GM18505 (cell line): ENCODE results near the gene RBM28.
A peak's percentile ranks its signal among the peaks of the same experiment; 100 is the strongest.

Experiments
- ATAC-seq: cut with Tn5 transposase; IDR thresholded peaks from one replicate; pipeline ENCODE4 v1.9.1; 2021; ENCODE audit not compliant: unreplicated experiment
- POLR2A ChIP-seq: IDR thresholded peaks from 4 replicates; pipeline ENCODE4 v1.6.1; 2011; ENCODE audit warnings: borderline replicate concordance; ENCODE audit not compliant: insufficient read depth, insufficient read length; ENCODE audit errors: extremely low read depth

RBM28 gene

GRCh38 chr7:128343554-128344430 lies at the start of gene RBM28:
Gene RBM28 (minus strand): TSS chr7:128343908. CDS start chr7:128343793, 115 bp downstream.
- peak; percentile 95 for ATAC-seq
- TF ChIP-seq POLR2A, result peak; percentile 91

- no peak for ATAC-seq
- TF ChIP-seq POLR2A, result no peak
Observed at GRCh38 chr7:128392446-128393327, 49.0 kb upstream of the RBM28 start.

- no peak for TF ChIP-seq POLR2A
Observed at GRCh38 chr7:128391805-128392204, 48.1 kb upstream of the RBM28 start.

GRCh38 chr7:128390871-128391565 lies 47.3 kb upstream of the RBM28 start:
- ATAC-seq, result no peak
- TF ChIP-seq POLR2A, result no peak

More at GRCh38 chr7:128391805-128392204, 48.1 kb upstream of the RBM28 start:
- no peak for ATAC-seq

- TF ChIP-seq POLR2A, result no peak
- ATAC-seq, result no peak
Observed at GRCh38 chr7:128389618-128390329, 46.1 kb upstream of the RBM28 start.

GRCh38 chr7:128389085-128389617 lies 45.4 kb upstream of the RBM28 start:
- TF ChIP-seq POLR2A, result no peak
- no peak for ATAC-seq

- no peak for TF ChIP-seq POLR2A
- no peak for ATAC-seq
Observed at GRCh38 chr7:128388145-128388485, 44.4 kb upstream of the RBM28 start.

- ATAC-seq, result peak; percentile 81
- no peak for TF ChIP-seq POLR2A
Observed at GRCh38 chr7:128387216-128388144, 43.8 kb upstream of the RBM28 start.

- ATAC-seq, result no peak
- TF ChIP-seq POLR2A, result no peak
Observed at GRCh38 chr7:128385988-128386925, 42.5 kb upstream of the RBM28 start.

- no peak for ATAC-seq
- TF ChIP-seq POLR2A, result no peak
Observed at GRCh38 chr7:128384726-128385125, 41.0 kb upstream of the RBM28 start.
